GM23338 (cell line): ENCODE results near the gene SLC35A1. TPM values are rescaled to one million over a fixed set of nuclear protein-coding genes. Genes with fewer than 3 reads are reported as not detected.

Source experiments
- ATAC-seq: fragments of 200-7000 bp; cut with Tn5 transposase; 3 replicates; pipeline ENCODE4 v1.9.1; 2020
- DNase-seq: peaks from one replicate; pipeline ENCODE4 v3.0.0-alpha.2; 2015; ENCODE audit warnings: low spot score
- H2AFZ ChIP-seq: fragments of 200-600 bp; sonication (generic); 2 replicates; pipeline ENCODE4 v1.8.0; 2016; ENCODE audit warnings: antibody characterized with exemption, mild to moderate bottlenecking, moderate library complexity
- H3F3A ChIP-seq: fragments of 200-600 bp; sonication (generic); replicated peaks from 2 replicates; pipeline ENCODE4 v1.8.0; 2017; ENCODE audit warnings: antibody characterized with exemption, mixed run types, low read depth
- H3K27ac ChIP-seq: fragments of 200-600 bp; sonication (generic); 2 replicates; pipeline ENCODE4 v1.6.1; 2016; ENCODE audit warnings: low read depth
- H3K27me3 ChIP-seq: fragments of 200-600 bp; sonication (generic); 2 replicates; pipeline ENCODE4 v1.8.0; 2016; ENCODE audit warnings: mild to moderate bottlenecking, mixed run types, moderate library complexity; ENCODE audit not compliant: insufficient read depth
- H3K36me3 ChIP-seq: fragments of 200-600 bp; sonication (generic); 2 replicates; pipeline ENCODE4 v1.8.0; 2016; ENCODE audit warnings: mild to moderate bottlenecking; ENCODE audit not compliant: insufficient read depth
- H3K4me1 ChIP-seq: fragments of 200-600 bp; sonication (generic); 2 replicates; pipeline ENCODE4 v1.8.0; 2016; ENCODE audit warnings: mild to moderate bottlenecking, moderate library complexity; ENCODE audit not compliant: insufficient read depth
- H3K4me2 ChIP-seq: fragments of 200-600 bp; sonication (generic); 2 replicates; pipeline ENCODE4 v1.7.1; 2017; ENCODE audit warnings: mixed run types
- H3K4me3 ChIP-seq: fragments of 200-600 bp; sonication (generic); 2 replicates; pipeline ENCODE4 v1.6.1; 2016; ENCODE audit warnings: mixed run types
- H3K79me2 ChIP-seq: fragments of 200-600 bp; sonication (generic); replicated peaks from 2 replicates; pipeline ENCODE4 v1.8.0; 2017; ENCODE audit warnings: mild to moderate bottlenecking; ENCODE audit not compliant: insufficient read depth
- H3K9me2 ChIP-seq: fragments of 200-600 bp; sonication (generic); 2 replicates; pipeline ENCODE4 v1.8.0; 2017; ENCODE audit not compliant: insufficient read depth
- H4K20me1 ChIP-seq: fragments of 200-600 bp; sonication (generic); replicated peaks from 2 replicates; pipeline ENCODE4 v1.8.0; 2017; ENCODE audit warnings: mild to moderate bottlenecking; ENCODE audit not compliant: insufficient read depth
- H3K27ac Mint-ChIP-seq: 2 replicates; pipeline ENCODE4 v1.8.0; 2020; ENCODE audit warnings: inconsistent platforms, mild to moderate bottlenecking, moderate library complexity, mixed read lengths
- H3K27me3 Mint-ChIP-seq: 3 replicates; pipeline ENCODE4 v1.8.0; 2022; ENCODE audit warnings: low read depth, mild to moderate bottlenecking, moderate library complexity, mixed read lengths, inconsistent platforms; ENCODE audit not compliant: insufficient read depth, poor library complexity
- H3K36me3 Mint-ChIP-seq: 3 replicates; pipeline ENCODE4 v1.8.0; 2021; ENCODE audit warnings: low read depth, mild to moderate bottlenecking, inconsistent platforms, moderate library complexity, mixed read lengths
- H3K4me1 Mint-ChIP-seq: 3 replicates; pipeline ENCODE4 v1.8.0; 2020; ENCODE audit warnings: mild to moderate bottlenecking, inconsistent platforms, mixed read lengths
- H3K4me3 Mint-ChIP-seq: 3 replicates; pipeline ENCODE4 v1.8.0; 2021; ENCODE audit warnings: moderate library complexity, mild to moderate bottlenecking, inconsistent platforms, mixed read lengths
- H3K9me3 Mint-ChIP-seq: 3 replicates; pipeline ENCODE4 v1.8.0; 2020; ENCODE audit warnings: moderate library complexity, mild to moderate bottlenecking, inconsistent platforms, mixed read lengths
- CREB1 ChIP-seq: fragments of 250-450 bp; sonication (Bioruptor Pico); IDR thresholded peaks from 2 replicates; pipeline ENCODE4 v1.5.0; 2020; ENCODE audit warnings: low read depth, mild to moderate bottlenecking, moderate library complexity
- CTCF ChIP-seq, 2 experiments: fragments of 200-600 bp in 1 of 2; sonication (generic) in 1 of 2; conservative IDR thresholded peaks; 2 replicates each; pipeline versions ENCODE4 v1.5.1 to v1.6.1; 2016 to 2017; ENCODE audit warnings: antibody characterized with exemption in 2 of 2, low read depth in 2 of 2, mild to moderate bottlenecking in 2 of 2, moderate library complexity in 1 of 2
- EZH2 ChIP-seq: fragments of 200-600 bp; sonication (generic); IDR thresholded peaks from one replicate; pipeline ENCODE4 v1.8.0; 2017; ENCODE audit warnings: antibody characterized with exemption, mild to moderate bottlenecking, low read depth; ENCODE audit not compliant: unreplicated experiment
- EZH2phosphoT487 ChIP-seq: fragments of 200-600 bp; sonication (generic); IDR thresholded peaks from one replicate; pipeline ENCODE4 v1.8.1; 2018; ENCODE audit warnings: antibody characterized with exemption; ENCODE audit not compliant: unreplicated experiment
- JUNB ChIP-seq: IDR thresholded peaks from one replicate; pipeline ENCODE4 v1.6.1; 2016; ENCODE audit warnings: antibody characterized with exemption; ENCODE audit not compliant: unreplicated experiment
- NANOG ChIP-seq: IDR thresholded peaks from 2 replicates; pipeline ENCODE4 v1.6.1; 2016; ENCODE audit warnings: antibody characterized with exemption, borderline replicate concordance
- STAT1 ChIP-seq: IDR thresholded peaks from one replicate; pipeline ENCODE4 v1.6.1; 2016; ENCODE audit warnings: antibody characterized with exemption; ENCODE audit not compliant: unreplicated experiment
- ZNF114 ChIP-seq: fragments of 250-450 bp; sonication (Bioruptor Pico); IDR thresholded peaks from 2 replicates; pipeline ENCODE4 v1.5.0; 2020; ENCODE audit warnings: mild to moderate bottlenecking, moderate library complexity
- ZNF462 ChIP-seq: fragments of 250-450 bp; sonication (Bioruptor Pico); IDR thresholded peaks from 2 replicates; pipeline ENCODE4 v1.5.0; 2020; ENCODE audit warnings: mild to moderate bottlenecking, moderate library complexity
- polyA plus RNA-seq: library from polyadenylated mRNA; unstranded; fragments of >200 nt; fragmentation: Nextera tagmentation; extraction: Ambion mirVana; gene quantifications from 2 replicates; pipeline ENCODE4 v1.2.1, GENCODE V29; 2016
- total RNA-seq: library from RNA; depleted of rRNA; stranded (reverse); fragments of >200 nt; shearing (Covaris generic); gene quantifications from 2 replicates; pipeline ENCODE4 v1.2.3, GENCODE V29; 2014
- TF ChIP-seq, protein P1 (sequence below): IDR thresholded peaks from 2 replicates; pipeline ENCODE4 v1.6.1; 2016; ENCODE audit warnings: antibody characterized with exemption

The SLC35A1 gene
- total and polyA plus RNA-seq, 2 experiments from 2014 or later, result 11.1 to 15.1 TPM

DNA sequence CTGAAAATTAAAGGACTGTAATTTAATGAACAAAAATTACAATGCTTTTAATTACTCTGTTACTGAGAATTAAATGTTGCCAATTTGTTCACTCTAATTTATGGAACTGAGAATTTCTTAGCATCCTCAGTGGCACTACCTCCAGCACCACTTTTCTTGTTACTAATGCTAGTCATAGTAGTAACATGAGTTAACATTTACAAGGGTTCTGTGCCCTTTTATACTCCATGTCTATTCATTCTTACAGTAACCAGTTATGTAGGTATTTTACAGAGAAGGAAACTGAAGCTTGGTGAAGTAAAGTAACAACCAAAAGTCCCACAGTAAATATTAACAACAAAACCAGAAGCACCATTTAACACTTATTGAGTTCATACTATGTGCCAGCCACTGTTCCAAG, 82.7 kb downstream of the SLC35A1 start:
- Histone ChIP-seq H3K4me1 (no peaks in the 10 kb centered on the region), H3K4me3 (no peak overlapping the region), H3K9me2 (no peaks in the 10 kb centered on the region), H4K20me1 (peaks cover 5% of the 10 kb centered on the region; the same call in 1 of the 2 replicates), H3K27me3 (no peaks in the 10 kb centered on the region), H3K79me2 (peaks cover 6% of the 10 kb centered on the region), H3K27ac (no peak overlapping the region), H2AFZ (no peak overlapping the region), H3K36me3 (peaks cover 12% of the 10 kb centered on the region; the same call in 1 of the 2 replicates), H3K4me2 (no peak overlapping the region), H3F3A (no peaks in the 10 kb centered on the region)
- peaks cover 16% of the 10 kb centered on the region for H3K36me3 Mint-ChIP-seq
- H3K27ac Mint-ChIP-seq, result no peak overlapping the region
- H3K9me3 Mint-ChIP-seq, result no peaks in the 10 kb centered on the region
- no peaks in the 10 kb centered on the region for H3K27me3 Mint-ChIP-seq
- H3K4me3 Mint-ChIP-seq, result no peak overlapping the region
- ATAC-seq (no peak), DNase-seq (no peak)
- no peak for TF ChIP-seq CREB1
- TF ChIP-seq JUNB, result no peak
- no peaks in the 10 kb centered on the region for H3K4me1 Mint-ChIP-seq

DNA sequence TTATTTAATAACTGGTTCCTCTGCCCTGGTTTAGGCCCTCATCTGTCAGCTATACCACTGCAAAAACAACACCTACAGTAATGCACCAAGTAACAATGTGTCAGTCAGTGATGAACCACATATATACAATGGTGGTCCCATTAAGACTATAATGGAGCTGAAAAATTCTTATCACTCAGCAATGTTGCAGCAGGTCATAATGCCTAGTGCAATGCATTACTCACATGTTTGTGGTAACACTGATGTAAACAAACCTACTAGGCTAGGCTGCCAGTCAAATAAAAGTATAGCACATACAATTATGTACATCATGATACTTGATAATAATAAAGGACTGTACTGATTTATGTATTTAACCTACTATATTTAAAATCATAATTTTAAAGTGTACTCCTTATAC, 85.7 kb downstream of the SLC35A1 start:
- no peak overlapping the region for H3K4me2 ChIP-seq
- H3K4me1 Mint-ChIP-seq, result peaks cover 6% of the 10 kb centered on the region; the same call in 2 of the 3 replicates
- H3K4me1 ChIP-seq, result peaks cover 7% of the 10 kb centered on the region
- H3K4me3 ChIP-seq, result no peak overlapping the region
- H4K20me1 ChIP-seq, result peaks cover 2% of the 10 kb centered on the region; the same call in 1 of the 2 replicates
- H3K4me3 Mint-ChIP-seq, result no peak overlapping the region
- no peaks in the 10 kb centered on the region for H3K27me3 ChIP-seq
- no peak overlapping the region for H3K27ac ChIP-seq
- H3K27ac Mint-ChIP-seq, result no peak overlapping the region
- no peaks in the 10 kb centered on the region for H3K9me3 Mint-ChIP-seq
- peaks cover 6% of the 10 kb centered on the region for H3K79me2 ChIP-seq
- ATAC-seq (no peak), DNase-seq (no peak)
- peaks cover 12% of the 10 kb centered on the region; the same call in 1 of the 2 replicates for H3K36me3 ChIP-seq
- H3K36me3 Mint-ChIP-seq, result peaks cover 30% of the 10 kb centered on the region
- H3K27me3 Mint-ChIP-seq, result no peaks in the 10 kb centered on the region
- no peak overlapping the region for H2AFZ ChIP-seq
- no peaks in the 10 kb centered on the region for H3F3A ChIP-seq
- H3K9me2 ChIP-seq, result no peaks in the 10 kb centered on the region
- TF ChIP-seq CTCF (conservative IDR thresholded peaks at IDR 0.05; ENCODE audit: low read depth in 2 of 2) (no peak), ZNF114 (no peak), EZH2 (no peak), ZNF462 (CRISPR knock-in tag) (no peak), NANOG (no peak), CREB1 (no peak), JUNB (no peak), STAT1 (no peak), EZH2phosphoT487 (no peak)
- TF ChIP-seq, protein P1, sequence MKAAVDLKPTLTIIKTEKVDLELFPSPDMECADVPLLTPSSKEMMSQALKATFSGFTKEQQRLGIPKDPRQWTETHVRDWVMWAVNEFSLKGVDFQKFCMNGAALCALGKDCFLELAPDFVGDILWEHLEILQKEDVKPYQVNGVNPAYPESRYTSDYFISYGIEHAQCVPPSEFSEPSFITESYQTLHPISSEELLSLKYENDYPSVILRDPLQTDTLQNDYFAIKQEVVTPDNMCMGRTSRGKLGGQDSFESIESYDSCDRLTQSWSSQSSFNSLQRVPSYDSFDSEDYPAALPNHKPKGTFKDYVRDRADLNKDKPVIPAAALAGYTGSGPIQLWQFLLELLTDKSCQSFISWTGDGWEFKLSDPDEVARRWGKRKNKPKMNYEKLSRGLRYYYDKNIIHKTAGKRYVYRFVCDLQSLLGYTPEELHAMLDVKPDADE, result no peak
